Hippocampal formation (tissue), 2 donors: ENCODE data around the gene ITGA1.
A peak's percentile ranks its signal among the peaks of the same experiment; 100 is the strongest.
"Not testable (repeated sequence)": the region's sequence is repeated elsewhere in the genome, so short reads cannot be mapped to it uniquely, and the experiment has no call there.

Experiments
- DNase-seq, 2 donors: peaks; one replicate each; lab custom pipeline; 2025; lab: John Stamatoyannopoulos, UW

The ITGA1 gene

DNA sequence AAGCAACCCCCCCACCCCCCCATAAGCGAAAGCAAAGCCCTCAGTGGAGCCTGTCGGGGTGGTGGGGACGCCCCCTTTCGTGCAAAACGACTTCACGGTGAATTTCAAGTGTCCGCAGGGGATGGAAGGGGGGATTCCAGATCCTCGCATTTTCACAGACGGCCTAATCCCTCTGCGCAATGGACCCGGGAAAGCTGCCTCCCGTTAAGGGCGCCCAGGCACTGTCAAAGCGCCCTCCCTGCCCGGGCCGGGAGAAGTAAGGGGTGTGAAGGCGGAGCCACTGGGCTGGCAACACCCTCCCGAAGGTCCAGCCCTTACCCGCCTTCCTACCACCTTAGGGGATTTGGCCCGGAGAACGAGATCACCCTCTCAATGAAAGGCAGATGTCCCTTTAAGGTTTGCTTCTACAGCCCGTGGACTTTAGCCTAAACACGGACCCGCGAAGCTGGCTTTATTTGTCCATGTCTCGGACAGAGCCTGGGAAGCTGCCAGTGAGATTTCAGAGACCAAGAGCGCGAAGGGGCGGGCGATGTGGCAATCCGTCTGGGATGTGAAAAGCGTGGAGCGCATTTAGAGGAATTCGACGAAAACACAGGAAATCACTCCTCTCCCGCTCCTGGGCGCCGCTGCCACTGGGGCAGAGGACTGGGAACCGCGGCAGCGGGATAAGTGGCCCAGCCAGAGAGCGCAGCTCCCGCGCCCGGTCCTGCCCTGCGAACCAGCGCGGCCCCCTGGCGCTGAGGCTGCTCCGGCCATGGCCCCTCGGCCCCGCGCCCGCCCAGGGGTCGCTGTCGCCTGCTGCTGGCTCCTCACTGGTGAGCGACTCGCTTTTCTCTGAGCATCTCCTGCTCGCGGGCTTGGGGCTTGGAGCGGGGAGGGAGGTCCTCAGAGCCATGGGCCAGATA lies at the start of gene ITGA1, which contains the start of gene PELO:
Gene ITGA1 (plus strand): TSS at position 317 of the 905 bp plus-strand sequence. CDS start 438 bp downstream, at position 755.
Gene PELO (plus strand): TSS at position 317 of the 905 bp plus-strand sequence. CDS start 12,479 bp downstream, outside the sequence.
- DNase-seq = peak in 1 of 2 donors; percentile 30

DNA sequence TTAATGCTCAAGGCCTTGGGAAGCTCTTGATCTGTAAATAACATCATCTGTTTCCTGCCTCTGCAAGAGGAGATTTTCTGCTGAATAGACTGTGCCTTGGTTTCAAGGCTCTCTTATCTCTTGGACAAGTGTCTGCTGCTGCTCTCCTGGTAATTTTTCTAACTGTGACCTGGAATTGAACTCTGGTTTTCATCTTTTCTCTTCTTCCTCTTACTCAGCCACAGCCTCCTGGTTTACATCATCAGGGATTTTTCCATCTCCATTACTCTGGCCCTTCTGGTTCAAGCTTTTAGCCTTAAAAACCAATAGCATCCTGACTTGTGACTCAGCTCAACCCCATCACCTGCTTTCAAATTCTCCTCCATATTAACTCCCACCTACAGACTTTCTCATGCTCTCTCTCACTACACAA lies 49.6 kb upstream of the ITGA1 start:
- DNase-seq = no peak

DNA sequence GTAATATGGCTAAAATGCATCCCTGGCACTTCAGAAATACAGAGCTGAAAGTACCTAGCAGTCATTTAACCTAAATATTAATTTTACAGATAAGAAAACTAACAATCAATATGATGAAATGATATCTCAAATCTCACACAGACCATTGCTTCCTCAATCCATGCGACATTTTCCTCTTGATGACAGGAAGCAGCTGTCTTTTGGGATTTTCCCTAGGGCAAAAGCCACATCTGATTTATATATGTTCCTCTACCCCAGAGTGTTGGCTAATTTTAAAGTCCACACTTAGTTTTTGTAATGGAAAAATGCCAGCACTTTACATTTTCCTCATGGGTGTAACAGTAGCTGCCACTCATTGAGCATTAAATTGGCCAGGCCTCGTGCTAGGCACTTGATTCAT lies 47.7 kb upstream of the ITGA1 start:
- no peak for DNase-seq

DNA sequence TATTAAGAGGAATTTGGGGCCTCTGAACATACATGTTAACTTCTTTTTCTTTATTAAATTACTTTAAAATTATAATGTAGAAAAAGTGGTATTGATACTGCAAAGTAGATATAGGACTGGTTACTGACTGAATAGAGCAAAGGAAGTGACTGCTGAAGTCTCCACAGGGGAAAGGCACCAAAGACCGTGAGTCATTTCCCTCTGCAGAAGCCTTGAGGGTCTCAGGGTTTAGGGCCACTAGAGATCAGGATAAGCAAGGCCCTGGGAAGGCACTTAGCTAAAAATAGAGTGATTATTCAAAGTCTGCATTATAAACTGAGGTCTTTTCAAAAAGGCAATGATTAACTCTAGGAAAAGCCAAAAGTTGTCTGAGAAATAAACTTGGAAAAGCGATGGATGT lies 44.7 kb upstream of the ITGA1 start:
- DNase-seq = no peak

DNA sequence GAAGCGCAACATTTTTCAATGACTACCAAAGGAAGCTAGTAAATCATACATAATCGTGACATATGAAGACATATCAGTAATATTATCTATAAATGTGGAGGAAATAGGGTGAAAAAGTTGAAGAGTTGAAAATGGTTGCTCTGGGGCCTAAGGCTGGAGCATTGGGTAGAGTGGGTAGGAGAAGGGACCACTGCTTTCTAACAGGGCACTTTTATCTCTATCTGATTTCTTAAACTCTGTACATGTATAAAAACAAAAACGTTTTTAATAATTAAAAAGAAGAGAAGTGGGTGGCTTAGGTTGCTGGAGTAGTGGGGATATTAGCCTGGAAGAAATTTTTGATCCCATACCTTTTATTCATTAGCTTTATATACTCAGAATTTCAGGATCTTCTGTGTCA lies 44.2 kb upstream of the ITGA1 start:
- no peak for DNase-seq

DNA sequence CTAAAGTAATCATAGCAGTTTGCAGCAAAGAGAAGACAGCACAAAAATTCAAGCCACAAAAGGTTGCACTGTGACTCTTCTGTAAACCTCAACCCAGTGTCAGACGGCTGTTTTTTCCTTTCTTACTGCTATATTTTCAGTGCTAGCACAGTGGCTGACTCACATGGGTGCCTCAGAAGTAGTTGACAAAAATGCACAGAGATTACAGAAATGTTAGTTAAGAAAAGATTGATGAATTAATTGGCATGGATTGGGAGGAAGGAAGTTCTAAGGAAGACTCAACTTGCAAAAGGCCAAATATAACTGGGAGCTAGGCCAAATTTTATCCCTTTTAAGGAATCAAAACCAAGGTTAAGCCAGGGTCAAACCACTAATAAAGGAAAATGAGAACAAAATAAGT lies 43.7 kb upstream of the ITGA1 start:
- DNase-seq = no peak

DNA sequence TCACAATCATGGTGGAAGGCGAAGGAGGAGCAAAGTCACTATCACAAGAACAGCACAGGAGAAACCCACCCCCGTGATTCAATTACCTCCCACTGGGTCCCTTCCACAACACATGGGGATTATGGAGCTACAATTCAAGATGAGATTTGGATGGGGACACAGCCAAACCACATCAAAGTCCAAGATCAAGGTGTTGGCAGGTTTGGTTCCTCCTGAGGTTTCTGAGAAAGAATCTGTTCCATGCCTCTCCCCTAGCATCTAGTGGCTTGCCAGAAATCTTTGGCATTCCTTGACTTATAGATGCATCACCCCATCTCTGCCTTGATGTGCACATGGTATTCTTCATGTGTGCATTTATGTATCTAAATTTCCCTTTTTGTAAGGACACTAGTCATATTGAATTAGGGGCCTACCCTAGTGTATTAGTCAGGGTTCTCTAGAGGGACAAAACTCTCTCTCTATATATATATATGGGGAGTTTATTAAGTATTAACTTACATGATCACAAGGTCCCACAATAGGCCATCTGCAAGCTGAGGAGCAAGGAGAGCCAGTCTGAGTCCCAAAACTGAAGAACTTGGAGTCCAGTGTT lies 42.8 kb upstream of the ITGA1 start:
- DNase-seq = not testable (repeated sequence)

DNA sequence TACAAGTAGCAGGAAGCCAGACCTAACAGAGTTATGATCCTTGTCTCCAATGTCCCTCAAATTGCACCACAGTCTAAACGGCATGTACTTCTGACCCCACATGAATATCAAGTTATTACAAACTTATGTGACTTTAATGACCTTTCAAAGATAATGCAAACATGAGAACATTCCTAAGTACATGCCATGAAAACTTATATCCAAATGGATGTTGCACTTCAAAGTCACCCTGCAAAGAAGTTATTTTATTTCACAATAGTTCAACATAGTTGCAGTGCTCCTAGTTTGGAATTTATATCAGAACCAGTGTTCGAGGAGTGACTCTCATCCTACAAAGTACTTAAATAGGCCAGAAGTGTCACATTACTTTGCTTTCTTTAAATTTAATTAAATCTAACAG lies 41.2 kb upstream of the ITGA1 start:
- DNase-seq = no peak

DNA sequence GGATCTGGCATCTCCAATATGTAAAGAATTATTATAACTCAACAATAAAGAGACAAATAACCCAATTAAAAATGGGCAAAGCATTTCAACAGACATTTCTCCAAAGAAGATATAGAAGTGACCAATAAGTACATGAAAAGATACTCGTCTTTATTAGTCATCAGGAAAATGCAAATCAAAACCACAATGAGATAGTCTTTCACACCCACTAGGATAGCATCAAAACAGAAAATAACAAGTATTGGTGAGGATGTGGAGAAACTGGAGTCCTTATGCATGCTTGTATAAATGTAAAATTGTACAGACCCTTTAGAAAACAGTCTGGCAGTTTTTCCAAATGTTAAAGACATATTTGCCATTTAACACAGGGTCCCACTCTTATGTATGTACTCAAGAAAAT lies 39.1 kb upstream of the ITGA1 start:
- no peak for DNase-seq

DNA sequence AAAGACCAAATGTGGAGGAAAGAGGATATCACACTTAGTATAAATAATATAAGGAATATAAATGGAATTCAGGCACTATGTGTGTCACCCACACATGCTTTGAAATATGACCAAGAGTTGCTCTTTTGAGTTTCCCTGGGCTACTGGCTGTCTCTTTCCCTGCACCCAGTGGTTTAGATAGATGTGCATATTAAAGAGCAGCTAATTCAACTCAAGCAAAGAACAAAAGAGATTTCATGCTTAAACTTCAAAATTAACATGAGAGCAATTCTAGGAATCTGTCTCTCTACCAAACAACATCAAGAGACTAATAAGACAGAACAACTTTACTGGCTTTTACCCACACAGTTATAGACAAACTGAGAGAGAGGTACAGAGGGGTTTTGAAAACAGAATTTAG lies 38.0 kb upstream of the ITGA1 start:
- DNase-seq = no peak

DNA sequence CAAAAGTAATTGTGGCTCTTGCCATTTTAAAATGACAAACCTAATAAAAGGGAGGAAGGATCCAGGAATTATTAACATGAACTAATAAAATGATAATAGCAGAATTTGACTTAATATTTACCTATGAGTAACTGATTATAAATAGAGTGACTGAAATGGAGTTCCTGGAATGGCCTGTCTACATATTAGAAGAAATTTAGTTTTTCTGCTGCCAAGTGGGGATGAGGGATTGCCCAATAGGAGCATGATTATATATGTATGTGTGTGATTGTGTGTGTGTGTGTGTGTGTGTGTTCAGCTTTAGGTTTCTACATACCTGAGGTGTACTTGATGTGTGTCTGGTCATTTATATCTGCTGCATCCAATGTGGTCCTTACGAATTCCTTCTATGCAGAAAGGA lies 36.6 kb upstream of the ITGA1 start:
- DNase-seq = no peak

DNA sequence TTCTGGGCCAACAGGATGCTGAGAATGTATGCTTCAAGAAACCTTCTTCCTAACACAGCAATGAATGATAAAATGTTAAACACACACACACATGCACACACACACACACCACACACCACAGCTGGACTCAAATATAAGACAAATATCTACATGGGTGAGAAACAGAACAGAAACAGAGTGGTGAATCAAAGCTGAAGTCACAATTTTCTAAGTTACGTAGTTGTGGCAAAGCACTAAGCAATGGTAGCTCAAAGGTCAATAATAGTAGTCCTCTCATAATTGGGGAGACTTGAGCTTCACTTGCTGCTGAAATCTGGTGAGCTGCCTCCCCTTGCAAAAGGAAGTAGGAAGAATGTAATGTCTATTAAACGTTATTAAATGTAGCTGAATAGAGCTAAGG lies 33.7 kb upstream of the ITGA1 start:
- DNase-seq = no peak

DNA sequence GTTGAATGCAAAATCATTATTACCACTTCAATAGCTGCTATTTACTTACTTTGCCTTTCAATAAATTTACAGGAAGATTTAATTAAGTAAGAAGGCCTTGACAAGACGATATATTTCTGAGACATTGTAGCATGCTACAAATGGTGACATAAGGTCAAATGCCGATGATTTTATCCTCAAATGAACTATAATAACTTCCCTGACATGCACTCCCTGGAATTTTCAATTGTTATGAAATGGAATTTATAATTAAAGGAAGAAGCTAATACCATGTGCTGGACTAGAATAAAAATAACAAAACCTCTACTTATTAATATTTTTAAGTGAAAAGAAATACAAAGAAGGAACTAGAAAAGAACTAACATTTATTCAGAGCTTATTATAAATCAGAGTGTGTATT lies 30.2 kb upstream of the ITGA1 start:
- no peak for DNase-seq

DNA sequence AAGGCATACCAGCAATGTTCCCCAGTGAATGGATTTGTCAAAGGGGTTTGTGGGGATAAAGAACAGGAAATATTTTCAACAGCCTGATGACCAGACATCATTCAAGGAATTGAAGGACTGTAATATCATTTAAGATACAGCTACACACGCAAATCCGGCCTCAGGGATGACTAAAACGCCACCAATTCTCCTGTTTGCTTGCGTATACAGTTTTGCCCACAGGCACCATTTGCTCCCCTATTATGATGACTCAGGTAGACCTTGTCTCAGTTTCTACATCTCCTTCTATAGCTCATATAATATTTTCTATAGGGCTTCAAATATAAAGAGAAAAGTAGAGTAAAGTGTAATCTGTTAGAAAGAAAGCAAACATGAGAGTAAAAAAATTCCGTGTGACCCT lies 29.7 kb upstream of the ITGA1 start:
- DNase-seq = no peak

DNA sequence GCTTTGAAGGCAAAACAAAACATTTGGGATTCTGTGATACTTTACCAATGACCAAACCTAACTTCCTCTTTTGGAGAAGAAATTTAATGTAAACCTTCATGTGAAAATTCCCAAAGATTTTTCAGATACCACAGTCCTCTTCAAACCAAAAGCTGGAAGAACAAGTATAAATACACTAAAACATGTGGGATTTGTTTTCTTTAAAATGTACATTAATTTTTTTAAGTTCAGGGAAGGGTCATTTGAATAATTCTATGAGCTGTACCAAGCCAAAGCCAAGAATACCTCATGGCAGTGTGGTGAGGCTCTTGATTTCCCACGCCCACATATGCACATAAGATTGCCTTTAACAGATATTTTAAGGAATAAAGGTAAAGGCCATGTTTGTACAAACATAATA lies 28.4 kb upstream of the ITGA1 start:
- DNase-seq = no peak

DNA sequence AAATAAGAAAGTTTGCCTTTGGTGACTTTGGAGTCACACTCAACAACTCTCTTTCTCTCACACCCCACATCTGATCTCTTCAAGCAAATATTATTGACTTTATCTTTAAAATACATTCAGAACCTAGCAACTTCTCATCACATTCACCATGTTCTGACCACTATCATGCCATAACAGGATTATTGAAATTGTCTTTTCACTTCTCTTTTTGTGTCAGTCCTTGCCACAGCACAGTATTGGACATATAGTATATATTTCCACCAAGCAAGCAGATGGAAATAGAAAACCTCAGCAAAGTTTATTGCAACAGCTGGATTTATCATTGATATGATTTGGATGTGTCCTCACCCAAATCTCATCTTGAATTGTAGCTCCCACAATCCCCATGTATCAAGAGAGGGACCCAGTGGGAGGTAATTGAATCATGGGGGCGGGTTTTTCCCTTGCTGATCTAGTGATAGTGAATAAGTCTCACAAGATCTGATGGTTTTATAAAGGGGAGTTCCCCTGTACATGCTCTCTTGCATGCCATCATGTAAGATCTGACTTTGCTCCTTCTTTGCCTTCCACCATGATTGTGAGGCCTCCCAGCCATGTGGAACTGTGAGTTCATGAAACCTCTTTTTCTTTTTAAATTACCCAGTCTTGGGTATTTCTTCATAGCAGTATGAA lies 26.9 kb upstream of the ITGA1 start:
- no peak for DNase-seq

DNA sequence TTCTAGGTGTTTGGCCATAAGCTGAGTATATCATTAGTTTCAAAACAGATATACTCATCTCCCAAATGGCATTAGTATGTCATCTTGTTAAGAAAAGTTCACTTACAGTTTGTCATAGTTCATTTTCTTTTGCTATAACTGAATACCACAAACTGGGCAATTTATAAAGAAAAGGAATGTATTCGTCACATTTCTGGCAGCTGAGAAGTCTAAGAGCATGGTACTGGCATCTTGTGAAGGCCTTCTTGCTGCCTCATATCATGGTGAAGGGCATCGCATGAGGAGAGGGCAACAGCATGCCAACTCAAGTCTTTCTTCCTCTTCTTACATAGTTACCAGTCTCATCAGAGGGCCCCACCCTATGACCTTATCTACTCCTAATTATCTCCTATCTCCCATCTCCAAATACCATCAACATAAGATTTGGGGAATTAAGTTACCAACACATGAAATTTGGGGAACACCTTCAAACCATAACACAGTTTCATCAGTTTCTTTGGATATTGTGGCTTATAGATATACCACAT lies 20.4 kb upstream of the ITGA1 start:
- no peak for DNase-seq

DNA sequence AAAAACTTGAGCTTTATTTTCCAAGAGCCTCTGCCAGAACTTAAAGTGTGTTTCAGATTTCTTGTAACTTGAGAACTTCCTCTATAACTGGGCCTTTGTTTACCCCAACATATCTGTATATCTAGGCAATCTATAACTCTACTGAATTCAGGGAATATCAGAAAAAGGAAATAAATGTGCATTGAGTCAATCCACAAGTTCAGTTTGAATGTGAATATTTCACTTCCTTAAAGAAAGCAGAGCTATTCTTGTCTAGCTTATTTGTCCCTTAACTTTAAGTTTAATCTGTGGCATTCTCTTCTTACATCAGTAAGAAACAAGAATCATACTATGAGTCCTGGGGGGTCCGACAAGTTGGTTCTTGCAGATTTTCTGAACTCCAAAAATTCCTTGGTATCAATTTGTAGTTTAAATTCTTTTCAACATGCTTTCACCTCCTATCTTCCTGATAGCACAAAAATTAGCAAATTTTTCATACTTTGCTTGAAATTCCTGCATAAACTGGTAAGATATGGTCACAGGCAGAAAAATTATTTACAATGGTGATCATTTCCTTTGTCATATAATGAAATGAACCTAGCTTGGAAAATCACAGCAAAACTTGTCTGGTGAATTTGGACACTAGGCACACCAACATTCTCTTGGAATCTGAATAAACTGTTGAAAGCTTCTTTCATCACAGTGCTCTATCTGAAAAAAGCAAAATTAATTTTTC lies 19.8 kb upstream of the ITGA1 start:
- no peak for DNase-seq

DNA sequence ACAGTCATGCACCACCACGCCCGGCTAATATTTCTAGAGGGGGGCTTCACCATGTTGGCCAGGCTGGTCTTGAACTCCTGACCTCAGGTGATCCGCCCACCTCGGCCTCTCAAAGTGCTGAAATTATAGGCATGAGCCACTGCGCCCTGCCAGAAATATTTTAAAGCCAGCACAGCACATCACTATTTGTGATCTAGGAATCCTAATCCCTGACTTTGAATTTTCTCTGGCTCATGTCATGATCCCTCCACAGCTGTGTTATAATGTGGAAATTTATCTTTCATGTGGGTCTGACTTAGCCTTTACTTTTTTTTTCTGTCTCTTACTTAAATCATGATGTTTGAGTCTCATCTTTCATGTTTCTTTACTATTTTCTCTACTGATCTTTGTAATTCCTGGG lies 18.7 kb upstream of the ITGA1 start:
- no peak for DNase-seq

DNA sequence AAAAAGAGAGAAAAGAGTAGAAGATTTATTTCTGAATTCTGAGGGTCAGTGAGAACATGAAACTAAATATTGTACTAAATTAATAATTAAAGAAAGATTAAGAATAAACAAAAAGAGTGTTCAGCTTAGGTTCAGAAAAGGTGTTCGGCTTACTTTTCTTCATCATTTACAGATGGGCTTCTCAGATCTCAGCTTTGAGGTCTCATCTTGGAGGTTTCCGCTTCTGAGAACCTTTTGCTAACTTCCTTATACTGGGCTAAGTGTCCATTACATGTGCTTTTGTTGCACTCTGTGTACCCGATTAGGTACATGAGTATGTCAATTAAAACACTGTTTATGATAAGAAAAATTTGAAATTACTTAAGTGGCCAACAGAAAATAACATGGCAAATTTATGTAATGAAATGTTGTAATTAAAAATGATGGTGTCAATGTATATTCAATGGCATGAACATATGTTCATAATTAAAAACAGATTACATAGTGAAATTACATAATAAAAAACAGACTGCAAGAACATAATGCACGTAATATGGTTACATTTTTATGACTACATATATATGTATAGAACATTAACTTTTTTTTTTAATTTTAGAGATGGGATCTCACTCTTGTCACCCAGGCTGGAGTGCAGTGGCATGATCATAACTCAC lies 17.3 kb upstream of the ITGA1 start:
- no peak for DNase-seq

DNA sequence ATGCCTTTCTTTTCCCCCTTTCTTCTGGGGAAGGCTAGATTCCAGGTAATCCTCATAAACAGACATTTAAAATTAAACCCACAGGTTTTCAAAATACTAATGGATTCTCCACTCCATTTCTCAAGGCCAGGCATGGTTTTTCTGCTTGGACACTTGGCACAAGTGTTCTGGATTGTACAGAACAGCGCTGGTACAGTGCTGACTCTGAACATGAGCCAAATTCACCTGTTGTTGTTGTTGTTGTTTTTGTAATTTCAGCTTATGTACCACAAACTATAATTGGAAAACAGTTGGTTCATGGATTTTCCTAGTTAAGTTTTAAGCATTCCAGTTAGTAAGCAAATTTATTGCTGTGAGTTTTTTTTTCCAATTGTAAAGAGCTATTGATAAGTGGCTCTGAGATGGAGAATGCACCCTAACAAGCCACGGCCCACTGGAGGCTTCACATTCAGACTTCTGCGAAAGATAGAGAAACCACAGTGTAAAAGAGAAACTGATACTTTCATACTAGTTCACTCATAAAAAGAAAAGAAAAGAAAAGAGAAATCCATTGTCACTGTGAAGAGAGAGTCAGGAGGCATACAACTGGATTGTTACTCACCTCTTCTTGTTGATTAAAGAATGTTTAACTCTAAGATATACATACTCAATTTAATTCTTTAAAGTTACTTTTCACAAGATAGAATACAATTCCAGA lies 16.2 kb upstream of the ITGA1 start:
- no peak for DNase-seq
